ENCODE data around the gene LURAP1L. TPM values are rescaled to one million over a fixed set of nuclear protein-coding genes. Genes with fewer than 3 reads are reported as not detected.
"Not testable (repeated sequence)": the region's sequence is repeated elsewhere in the genome, so short reads cannot be mapped to it uniquely, and the experiment has no call there.

LURAP1L gene
- total RNA-seq, 1 experiment from 2014 or later: 1.7 TPM

DNA sequence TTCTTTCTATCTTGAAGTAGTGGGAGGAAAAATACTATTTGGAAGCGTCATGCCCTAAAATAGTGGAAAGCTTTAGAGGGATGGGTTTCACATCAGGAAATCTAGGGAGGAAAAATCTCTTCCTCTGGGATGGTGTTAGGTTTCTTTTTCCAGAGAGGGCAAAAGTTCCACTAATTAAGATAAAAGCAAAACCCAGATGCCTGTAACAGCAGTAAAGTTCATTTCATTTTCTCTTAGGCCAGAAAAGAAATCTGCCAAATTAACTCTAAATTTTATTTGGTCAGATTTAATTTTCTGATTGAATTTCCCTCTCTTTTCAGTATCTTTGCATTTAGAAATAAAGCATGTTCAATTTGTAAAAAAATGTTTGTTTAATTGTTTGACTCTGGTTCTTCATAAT, 88.8 kb downstream of the LURAP1L start:
- Mint-ChIP-seq H3K4me3 (no peak overlapping the region), H3K36me3 (peaks cover 3% of the 10 kb centered on the region; the same call in 1 of the 2 replicates), H3K9me3 (peaks cover 19% of the 10 kb centered on the region), H3K27ac (no peak overlapping the region), H3K27me3 (ENCODE audit: low read depth) (no peaks in the 10 kb centered on the region), H3K4me1 (peaks cover 6% of the 10 kb centered on the region)
- POLR2A ChIA-PET: no interaction called here
- TF ChIP-seq ATF2 (CRISPR knock-in tag; IDR thresholded peaks at IDR 0.05; ENCODE audit: borderline replicate concordance, low read depth) (no peak), E2F4 (CRISPR knock-in tag; IDR thresholded peaks at IDR 0.05; ENCODE audit: borderline replicate concordance, low read depth) (no peak), FOXJ3 (CRISPR knock-in tag; IDR thresholded peaks at IDR 0.05; ENCODE audit: borderline replicate concordance) (no peak), ATF6 (CRISPR knock-in tag; IDR thresholded peaks at IDR 0.05) (no peak), IRF1 (CRISPR knock-in tag; IDR thresholded peaks at IDR 0.05) (no peak), JAZF1 (CRISPR knock-in tag; IDR thresholded peaks at IDR 0.05) (no peak), KAT7 (CRISPR knock-in tag; IDR thresholded peaks at IDR 0.05; ENCODE audit: borderline replicate concordance) (no peak), OVOL2 (CRISPR knock-in tag; IDR thresholded peaks at IDR 0.05; ENCODE audit: borderline replicate concordance) (no peak), CBFB (CRISPR knock-in tag; IDR thresholded peaks at IDR 0.05; ENCODE audit: low read depth) (no peak), HMGA2 (CRISPR knock-in tag; IDR thresholded peaks at IDR 0.05) (no peak), SMAD4 (CRISPR knock-in tag; IDR thresholded peaks at IDR 0.05) (no peak), TEAD4 (CRISPR knock-in tag; IDR thresholded peaks at IDR 0.05) (no peak), CTCF (IDR thresholded peaks at IDR 0.05) (no peak), ZNF423 (CRISPR knock-in tag; IDR thresholded peaks at IDR 0.05) (no peak), E2F1 (CRISPR knock-in tag; IDR thresholded peaks at IDR 0.05) (no peak), JUN (CRISPR knock-in tag; IDR thresholded peaks at IDR 0.05) (no peak)
- TF ChIP-seq, protein P1, sequence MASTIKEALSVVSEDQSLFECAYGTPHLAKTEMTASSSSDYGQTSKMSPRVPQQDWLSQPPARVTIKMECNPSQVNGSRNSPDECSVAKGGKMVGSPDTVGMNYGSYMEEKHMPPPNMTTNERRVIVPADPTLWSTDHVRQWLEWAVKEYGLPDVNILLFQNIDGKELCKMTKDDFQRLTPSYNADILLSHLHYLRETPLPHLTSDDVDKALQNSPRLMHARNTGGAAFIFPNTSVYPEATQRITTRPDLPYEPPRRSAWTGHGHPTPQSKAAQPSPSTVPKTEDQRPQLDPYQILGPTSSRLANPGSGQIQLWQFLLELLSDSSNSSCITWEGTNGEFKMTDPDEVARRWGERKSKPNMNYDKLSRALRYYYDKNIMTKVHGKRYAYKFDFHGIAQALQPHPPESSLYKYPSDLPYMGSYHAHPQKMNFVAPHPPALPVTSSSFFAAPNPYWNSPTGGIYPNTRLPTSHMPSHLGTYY (CRISPR knock-in tag; IDR thresholded peaks at IDR 0.05): no peak
- TF ChIP-seq, protein P2, sequence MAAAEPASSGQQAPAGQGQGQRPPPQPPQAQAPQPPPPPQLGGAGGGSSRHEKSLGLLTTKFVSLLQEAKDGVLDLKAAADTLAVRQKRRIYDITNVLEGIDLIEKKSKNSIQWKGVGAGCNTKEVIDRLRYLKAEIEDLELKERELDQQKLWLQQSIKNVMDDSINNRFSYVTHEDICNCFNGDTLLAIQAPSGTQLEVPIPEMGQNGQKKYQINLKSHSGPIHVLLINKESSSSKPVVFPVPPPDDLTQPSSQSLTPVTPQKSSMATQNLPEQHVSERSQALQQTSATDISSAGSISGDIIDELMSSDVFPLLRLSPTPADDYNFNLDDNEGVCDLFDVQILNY (CRISPR knock-in tag; IDR thresholded peaks at IDR 0.05): no peak
- TF ChIP-seq, protein P3, sequence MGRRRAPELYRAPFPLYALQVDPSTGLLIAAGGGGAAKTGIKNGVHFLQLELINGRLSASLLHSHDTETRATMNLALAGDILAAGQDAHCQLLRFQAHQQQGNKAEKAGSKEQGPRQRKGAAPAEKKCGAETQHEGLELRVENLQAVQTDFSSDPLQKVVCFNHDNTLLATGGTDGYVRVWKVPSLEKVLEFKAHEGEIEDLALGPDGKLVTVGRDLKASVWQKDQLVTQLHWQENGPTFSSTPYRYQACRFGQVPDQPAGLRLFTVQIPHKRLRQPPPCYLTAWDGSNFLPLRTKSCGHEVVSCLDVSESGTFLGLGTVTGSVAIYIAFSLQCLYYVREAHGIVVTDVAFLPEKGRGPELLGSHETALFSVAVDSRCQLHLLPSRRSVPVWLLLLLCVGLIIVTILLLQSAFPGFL (CRISPR knock-in tag; IDR thresholded peaks at IDR 0.05; ENCODE audit: borderline replicate concordance): no peak
- TF ChIP-seq, protein P4, sequence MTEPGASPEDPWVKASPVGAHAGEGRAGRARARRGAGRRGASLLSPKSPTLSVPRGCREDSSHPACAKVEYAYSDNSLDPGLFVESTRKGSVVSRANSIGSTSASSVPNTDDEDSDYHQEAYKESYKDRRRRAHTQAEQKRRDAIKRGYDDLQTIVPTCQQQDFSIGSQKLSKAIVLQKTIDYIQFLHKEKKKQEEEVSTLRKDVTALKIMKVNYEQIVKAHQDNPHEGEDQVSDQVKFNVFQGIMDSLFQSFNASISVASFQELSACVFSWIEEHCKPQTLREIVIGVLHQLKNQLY (CRISPR knock-in tag; IDR thresholded peaks at IDR 0.05): no peak
- CTCF ChIA-PET: no interaction called here
- no peak for DNase-seq (ENCODE audit: low spot score)
- ATAC-seq: no peak

DNA sequence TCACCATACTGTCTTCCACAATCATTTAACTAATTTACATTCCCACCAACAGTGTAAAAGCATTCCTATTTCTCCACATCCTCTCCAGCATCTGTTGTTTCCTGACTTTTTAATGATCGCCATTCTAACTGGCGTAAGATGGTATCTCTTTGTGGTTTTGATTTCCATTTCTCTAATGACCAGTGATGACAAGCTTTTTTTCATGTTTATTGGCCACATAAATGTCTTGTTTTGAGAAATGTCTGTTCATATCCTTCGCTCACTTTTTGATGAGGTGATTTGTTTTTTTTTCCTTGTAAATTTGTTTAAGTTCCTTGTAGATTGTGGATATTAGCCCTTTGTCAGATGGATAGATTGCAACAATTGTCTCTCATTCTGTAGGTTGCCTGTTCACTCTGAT, 90.6 kb downstream of the LURAP1L start:
- H3K4me3 Mint-ChIP-seq; H3K27ac Mint-ChIP-seq; H3K4me1 Mint-ChIP-seq; ATAC-seq; POLR2A ChIA-PET; H3K36me3 Mint-ChIP-seq; DNase-seq (ENCODE audit: low spot score); H3K27me3 Mint-ChIP-seq (ENCODE audit: low read depth); CTCF ChIA-PET: not testable (repeated sequence)
- H3K9me3 Mint-ChIP-seq: peaks cover 19% of the 10 kb centered on the region

Data from WTC11 (cell line).